ENCODE measurements around the gene CCNJL.

CCNJL gene

GRCh38 chr5:160271396-160271795 lies 41.0 kb downstream of the CCNJL start:
- Mint-ChIP-seq H3K4me1 (peaks cover 3% of the 10 kb centered on the region), H3K4me3 (no peak overlapping the region), H3K27me3 (peaks cover 10% of the 10 kb centered on the region), H3K27ac (no peak overlapping the region), H3K36me3 (no peaks in the 10 kb centered on the region), H3K9me3 (no peaks in the 10 kb centered on the region)
- no peak for DNase-seq
- CTCF ChIA-PET, result no interaction called here

GRCh38 chr5:160270704-160271103 lies 41.7 kb downstream of the CCNJL start:
- DNase-seq, result no peak
- Mint-ChIP-seq H3K4me1 (peaks cover 3% of the 10 kb centered on the region), H3K4me3 (no peak overlapping the region), H3K27me3 (peaks cover 10% of the 10 kb centered on the region), H3K9me3 (no peaks in the 10 kb centered on the region), H3K36me3 (no peaks in the 10 kb centered on the region), H3K27ac (no peak overlapping the region)
- CTCF ChIA-PET, result no interaction called here

- Mint-ChIP-seq H3K36me3 (no peaks in the 10 kb centered on the region), H3K27me3 (peaks cover 10% of the 10 kb centered on the region), H3K9me3 (no peaks in the 10 kb centered on the region), H3K4me3 (no peak overlapping the region), H3K27ac (no peak overlapping the region), H3K4me1 (peaks cover 3% of the 10 kb centered on the region)
- CTCF ChIA-PET, result no interaction called here
- no peak for DNase-seq
These were observed 43.3 kb downstream of the CCNJL start for GRCh38 chr5:160269017-160269416.

GRCh38 chr5:160268121-160268520 lies 44.2 kb downstream of the CCNJL start:
- Mint-ChIP-seq H3K27me3 (peaks cover 10% of the 10 kb centered on the region), H3K27ac (no peak overlapping the region), H3K36me3 (no peaks in the 10 kb centered on the region), H3K4me1 (peaks cover 3% of the 10 kb centered on the region), H3K9me3 (no peaks in the 10 kb centered on the region), H3K4me3 (no peak overlapping the region)
- no peak for DNase-seq
- CTCF ChIA-PET, result no interaction called here

GRCh38 chr5:160266752-160267345 lies 45.5 kb downstream of the CCNJL start:
- peaks cover 3% of the 10 kb centered on the region for H3K4me1 Mint-ChIP-seq
- CTCF ChIA-PET, result no interaction called here
- H3K9me3 Mint-ChIP-seq, result no peaks in the 10 kb centered on the region
- H3K36me3 Mint-ChIP-seq, result no peaks in the 10 kb centered on the region
- no peak overlapping the region for H3K27ac Mint-ChIP-seq
- peaks cover 7% of the 10 kb centered on the region for H3K27me3 Mint-ChIP-seq
- no peak for DNase-seq
- H3K4me3 Mint-ChIP-seq, result no peak overlapping the region

GRCh38 chr5:160266044-160266443 lies 46.3 kb downstream of the CCNJL start:
- CTCF ChIA-PET, result no interaction called here
- Mint-ChIP-seq H3K4me3 (no peak overlapping the region), H3K4me1 (no peaks in the 10 kb centered on the region), H3K27me3 (peaks cover 14% of the 10 kb centered on the region), H3K9me3 (no peaks in the 10 kb centered on the region), H3K27ac (no peak overlapping the region), H3K36me3 (no peaks in the 10 kb centered on the region)
- DNase-seq, result no peak

- H3K27ac Mint-ChIP-seq, result no peak overlapping the region
- H3K4me1 Mint-ChIP-seq, result no peaks in the 10 kb centered on the region
- H3K4me3 Mint-ChIP-seq, result no peak overlapping the region
- H3K27me3 Mint-ChIP-seq, result peaks cover 15% of the 10 kb centered on the region
- CTCF ChIA-PET, result no interaction called here
- H3K36me3 Mint-ChIP-seq, result no peaks in the 10 kb centered on the region
- no peak for DNase-seq
- no peaks in the 10 kb centered on the region for H3K9me3 Mint-ChIP-seq
These were observed 49.0 kb downstream of the CCNJL start for GRCh38 chr5:160263326-160263855.

- Mint-ChIP-seq H3K27me3 (peaks cover 15% of the 10 kb centered on the region), H3K4me1 (no peaks in the 10 kb centered on the region), H3K36me3 (no peaks in the 10 kb centered on the region), H3K27ac (no peak overlapping the region), H3K4me3 (no peak overlapping the region), H3K9me3 (no peaks in the 10 kb centered on the region)
- DNase-seq, result no peak
- CTCF ChIA-PET, result no interaction called here
These were observed 50.0 kb downstream of the CCNJL start for GRCh38 chr5:160262151-160263074.

- H3K27ac Mint-ChIP-seq, result no peak overlapping the region
- no peak for DNase-seq
- no peaks in the 10 kb centered on the region for H3K9me3 Mint-ChIP-seq
These were observed 51.2 kb downstream of the CCNJL start for GRCh38 chr5:160260881-160261815.

GRCh38 chr5:160260006-160260775 lies 52.2 kb downstream of the CCNJL start:
- Mint-ChIP-seq H3K27me3 (peaks cover 15% of the 10 kb centered on the region), H3K9me3 (no peaks in the 10 kb centered on the region), H3K27ac (no peak overlapping the region), H3K4me1 (no peaks in the 10 kb centered on the region), H3K36me3 (no peaks in the 10 kb centered on the region), H3K4me3 (no peak overlapping the region)
- CTCF ChIA-PET, result no interaction called here
- DNase-seq, result no peak

More at GRCh38 chr5:160260881-160261815, 51.2 kb downstream of the CCNJL start:
- CTCF ChIA-PET, result no interaction called here
- Mint-ChIP-seq H3K4me1 (no peaks in the 10 kb centered on the region), H3K4me3 (no peak overlapping the region), H3K27me3 (peaks cover 15% of the 10 kb centered on the region), H3K36me3 (no peaks in the 10 kb centered on the region)

GRCh38 chr5:160259341-160259740 lies 53.0 kb downstream of the CCNJL start:
- H3K27ac Mint-ChIP-seq, result no peak overlapping the region
- no peaks in the 10 kb centered on the region for H3K4me1 Mint-ChIP-seq
- H3K27me3 Mint-ChIP-seq, result peaks cover 15% of the 10 kb centered on the region
- no peaks in the 10 kb centered on the region for H3K9me3 Mint-ChIP-seq
- H3K4me3 Mint-ChIP-seq, result no peak overlapping the region
- no peak for DNase-seq
- H3K36me3 Mint-ChIP-seq, result no peaks in the 10 kb centered on the region
- CTCF ChIA-PET, result no interaction called here

GRCh38 chr5:160254706-160255105 lies 57.7 kb downstream of the CCNJL start:
- Mint-ChIP-seq H3K9me3 (no peaks in the 10 kb centered on the region), H3K4me1 (no peaks in the 10 kb centered on the region), H3K36me3 (no peaks in the 10 kb centered on the region), H3K27me3 (peaks cover 5% of the 10 kb centered on the region), H3K27ac (no peak overlapping the region), H3K4me3 (no peak overlapping the region)
- CTCF ChIA-PET, result no interaction called here
- no peak for DNase-seq

- no peak overlapping the region for H3K27ac Mint-ChIP-seq
- no peaks in the 10 kb centered on the region for H3K36me3 Mint-ChIP-seq
- H3K4me3 Mint-ChIP-seq, result no peak overlapping the region
These were observed 58.9 kb downstream of the CCNJL start for GRCh38 chr5:160253441-160253840.

GRCh38 chr5:160252916-160253315 lies 59.4 kb downstream of the CCNJL start:
- CTCF ChIA-PET, result no interaction called here
- no peak for DNase-seq
- no peaks in the 10 kb centered on the region for H3K4me1 Mint-ChIP-seq
- no peak overlapping the region for H3K4me3 Mint-ChIP-seq
- no peaks in the 10 kb centered on the region for H3K36me3 Mint-ChIP-seq
- peaks cover 5% of the 10 kb centered on the region for H3K27me3 Mint-ChIP-seq
- no peak overlapping the region for H3K27ac Mint-ChIP-seq
- H3K9me3 Mint-ChIP-seq, result no peaks in the 10 kb centered on the region

More at GRCh38 chr5:160253441-160253840, 58.9 kb downstream of the CCNJL start:
- no peak for DNase-seq
- CTCF ChIA-PET, result no interaction called here
- H3K27me3 Mint-ChIP-seq, result peaks cover 5% of the 10 kb centered on the region
- no peaks in the 10 kb centered on the region for H3K4me1 Mint-ChIP-seq
- H3K9me3 Mint-ChIP-seq, result no peaks in the 10 kb centered on the region

Measured in activated naive CD4-positive, alpha-beta T cell treated with anti-CD3 and anti-CD28 coated beads, Interleukin-2, amount 10 ng/mL, durations not matched to agents 7 days and 5 days (primary cell).